IMR-90 (cell line): ENCODE data around the gene TBX3. TPM values are rescaled to one million over a fixed set of nuclear protein-coding genes. Genes with fewer than 3 reads are reported as not detected.

Experiments used
- ATAC-seq: fragments of 200-7000 bp; cut with Tn5 transposase; 2 replicates; pipeline ENCODE4 v1.9.1; 2020; ENCODE audit warnings: low read depth, mild to moderate bottlenecking, moderate library complexity
- BruUV-seq: library from RNA; stranded (reverse); fragments of 400-500 nt; replicated peaks from 2 replicates; lab custom pipeline; 2021; lab: Mats Ljungman, UMichigan
- CTCF ChIA-PET: fragments of 300-600 bp; formaldehyde crosslinking; extraction: SDS; loops from one replicate; lab custom pipeline; 2021; ENCODE audit warnings: antibody characterized with exemption; lab: Yijun Ruan, JAX
- POLR2A ChIA-PET: fragments of 300-600 bp; sonication (Branson Sonifier 250); formaldehyde crosslinking; loops from one replicate; lab custom pipeline; 2022; ENCODE audit warnings: antibody characterized with exemption; ENCODE audit not compliant: unreplicated experiment; lab: Charles Lee
- DNase-seq: peaks from one replicate; pipeline ENCODE4 v3.0.0; 2013
- H2AFZ ChIP-seq: replicated peaks from 2 replicates; pipeline ENCODE3; 2013; ENCODE audit warnings: low read length, mild to moderate bottlenecking; ENCODE audit not compliant: poor library complexity
- H2AK5ac ChIP-seq: 2 replicates; pipeline ENCODE4 v1.6.1; 2013; ENCODE audit warnings: low read depth, low read length, inconsistent platforms
- H2AK9ac ChIP-seq: replicated peaks from 2 replicates; pipeline ENCODE3; 2013; ENCODE audit warnings: mild to moderate bottlenecking, low read depth, low read length, moderate library complexity; ENCODE audit not compliant: poor library complexity
- H2BK120ac ChIP-seq: 2 replicates; pipeline ENCODE4 v1.6.1; 2013; ENCODE audit warnings: low read depth, low read length, inconsistent platforms
- H2BK15ac ChIP-seq: 3 replicates; pipeline ENCODE4 v1.6.1; 2013; ENCODE audit warnings: low read depth, low read length, inconsistent platforms
- H2BK20ac ChIP-seq: 2 replicates; pipeline ENCODE4 v1.6.1; 2013; ENCODE audit warnings: low read depth, mild to moderate bottlenecking, inconsistent platforms, low read length, moderate library complexity
- H2BK5ac ChIP-seq: 2 replicates; pipeline ENCODE4 v1.6.1; 2013; ENCODE audit warnings: mild to moderate bottlenecking, low read depth, low read length, inconsistent platforms; ENCODE audit not compliant: poor library complexity, severe bottlenecking
- H3K14ac ChIP-seq: replicated peaks from 2 replicates; pipeline ENCODE4 v1.6.1; 2013; ENCODE audit warnings: low read depth, low read length, inconsistent platforms
- H3K18ac ChIP-seq: 2 replicates; pipeline ENCODE4 v1.6.1; 2013; ENCODE audit warnings: low read depth, low read length, control low read depth
- H3K23ac ChIP-seq: 2 replicates; pipeline ENCODE4 v1.6.1; 2013; ENCODE audit warnings: low read depth, low read length, inconsistent platforms
- H3K27ac ChIP-seq: 2 replicates; pipeline ENCODE4 v1.5.1; 2013; ENCODE audit warnings: mild to moderate bottlenecking, control low read depth, low read length; ENCODE audit not compliant: insufficient read depth
- H3K27me3 ChIP-seq: 2 replicates; pipeline ENCODE4 v1.6.1; 2013; ENCODE audit warnings: low read length; ENCODE audit not compliant: control insufficient read depth, insufficient read depth
- H3K36me3 ChIP-seq: 2 replicates; pipeline ENCODE4 v1.6.1; 2013; ENCODE audit warnings: low read length, mixed read lengths; ENCODE audit not compliant: control insufficient read depth, insufficient read depth
- H3K4ac ChIP-seq: 2 replicates; pipeline ENCODE4 v1.6.1; 2013; ENCODE audit warnings: low read depth, low read length, inconsistent platforms
- H3K4me1 ChIP-seq: 2 replicates; pipeline ENCODE4 v1.6.1; 2013; ENCODE audit warnings: low read length, mixed read lengths; ENCODE audit not compliant: control insufficient read depth, insufficient read depth
- H3K4me2 ChIP-seq: 2 replicates; pipeline ENCODE4 v1.6.1; 2013; ENCODE audit warnings: low read depth, mild to moderate bottlenecking, control low read depth, low read length, moderate library complexity
- H3K4me3 ChIP-seq: 2 replicates; pipeline ENCODE4 v1.5.1; 2013; ENCODE audit warnings: low read depth, mild to moderate bottlenecking, control low read depth, low read length, moderate library complexity; ENCODE audit not compliant: insufficient read depth
- H3K56ac ChIP-seq: 2 replicates; pipeline ENCODE4 v1.6.1; 2013; ENCODE audit warnings: low read length, inconsistent platforms; ENCODE audit not compliant: insufficient read depth; ENCODE audit errors: extremely low read depth
- H3K79me1 ChIP-seq, 2 experiments: 2 replicates each; pipeline ENCODE4 v1.6.1; 2013; ENCODE audit warnings: low read length in 2 of 2, inconsistent platforms in 1 of 2, low read depth in 1 of 2
- H3K9ac ChIP-seq: 2 replicates; pipeline ENCODE4 v1.6.1; 2013; ENCODE audit warnings: low read depth, low read length, control low read depth
- H3K9me1 ChIP-seq: 2 replicates; pipeline ENCODE4 v1.6.1; 2013; ENCODE audit warnings: low read length, inconsistent platforms; ENCODE audit not compliant: insufficient read depth
- H3K9me3 ChIP-seq: 2 replicates; pipeline ENCODE4 v1.6.1; 2013; ENCODE audit warnings: low read length; ENCODE audit not compliant: control insufficient read depth, insufficient read depth
- H4K20me1 ChIP-seq: 2 replicates; pipeline ENCODE4 v1.6.1; 2013; ENCODE audit warnings: low read length, inconsistent platforms; ENCODE audit not compliant: insufficient read depth
- H4K5ac ChIP-seq: 2 replicates; pipeline ENCODE4 v1.6.1; 2013; ENCODE audit warnings: mild to moderate bottlenecking, low read depth, low read length, control low read depth
- H4K8ac ChIP-seq, 2 experiments: 2 replicates each; pipeline ENCODE4 v1.6.1; 2013; ENCODE audit warnings: low read depth in 2 of 2, low read length in 2 of 2, control low read depth in 1 of 2, inconsistent platforms in 1 of 2
- H4K91ac ChIP-seq: 2 replicates; pipeline ENCODE4 v1.6.1; 2013; ENCODE audit warnings: low read depth, low read length, inconsistent platforms; ENCODE audit not compliant: insufficient read depth
- CEBPB ChIP-seq: IDR thresholded peaks from 2 replicates; pipeline ENCODE4 v1.6.1; 2012; ENCODE audit warnings: low read depth, low read length, improper control_type of control experiment
- CHD1 ChIP-seq: IDR thresholded peaks from 2 replicates; pipeline ENCODE4 v1.6.1; 2012; ENCODE audit warnings: low read depth, low read length, improper control_type of control experiment
- CTCF ChIP-seq: conservative IDR thresholded peaks from 2 replicates; pipeline ENCODE4 v1.5.1; 2012; ENCODE audit warnings: mild to moderate bottlenecking, low read depth, low read length, improper control_type of control experiment
- ELK1 ChIP-seq: fragments of 150-350 bp; IDR thresholded peaks from 2 replicates; pipeline ENCODE4 v1.6.1; 2016; ENCODE audit warnings: low read depth, mild to moderate bottlenecking, low read length, moderate library complexity, borderline replicate concordance
- FOS ChIP-seq: fragments of 150-350 bp; IDR thresholded peaks from 2 replicates; pipeline ENCODE4 v1.6.1; 2016; ENCODE audit warnings: low read depth, low read length
- MAFK ChIP-seq: IDR thresholded peaks from 2 replicates; pipeline ENCODE4 v1.6.1; 2012; ENCODE audit warnings: low read depth, low read length, improper control_type of control experiment
- MAZ ChIP-seq: IDR thresholded peaks from 2 replicates; pipeline ENCODE4 v1.6.1; 2012; ENCODE audit warnings: low read depth, mild to moderate bottlenecking, low read length, improper control_type of control experiment, moderate library complexity, borderline replicate concordance
- MXI1 ChIP-seq: IDR thresholded peaks from 2 replicates; pipeline ENCODE4 v1.6.1; 2012; ENCODE audit warnings: low read depth, mild to moderate bottlenecking, low read length, moderate library complexity, borderline replicate concordance
- NFE2L2 ChIP-seq: fragments of 150-350 bp; IDR thresholded peaks from 2 replicates; pipeline ENCODE4 v1.6.1; 2016; ENCODE audit warnings: low read depth, mild to moderate bottlenecking, low read length
- RAD21 ChIP-seq: IDR thresholded peaks from 2 replicates; pipeline ENCODE4 v1.6.1; 2012; ENCODE audit warnings: low read length, improper control_type of control experiment
- RCOR1 ChIP-seq: IDR thresholded peaks from 2 replicates; pipeline ENCODE4 v1.6.1; 2012; ENCODE audit warnings: mild to moderate bottlenecking, low read length, improper control_type of control experiment; ENCODE audit not compliant: insufficient replicate concordance
- SMC3 ChIP-seq: fragments of 150-350 bp; IDR thresholded peaks from 2 replicates; pipeline ENCODE4 v1.6.1; 2016; ENCODE audit warnings: low read depth, mild to moderate bottlenecking, antibody characterized with exemption, low read length, moderate library complexity
- USF2 ChIP-seq: fragments of 150-350 bp; IDR thresholded peaks from 2 replicates; pipeline ENCODE4 v1.6.1; 2017; ENCODE audit warnings: mild to moderate bottlenecking, antibody characterized with exemption, low read length, low read depth
- WGBS, 2 experiments: methylation state at CpG; one replicate each; pipeline versions ENCODE4 v1.1.5 to v1.1.7; 2013; ENCODE audit warnings: missing lambda C conversion rate in 2 of 2; ENCODE audit not compliant: insufficient read length in 1 of 2; ENCODE audit errors: extremely low coverage in 2 of 2; 5-methylcytosine and 5-hydroxymethylcytosine counted together
- dilution Hi-C: fragments of 300-500 bp; cut with HindIII; formaldehyde crosslinking; loops from one replicate; pipeline ENCODE4 v1.14.3; 2018; ENCODE audit warnings: low sequenced_read_pairs; ENCODE audit not compliant: unreplicated experiment
- in situ Hi-C: fragments of 300-500 bp; cut with MboI; formaldehyde crosslinking; loops from 3 replicates; pipeline ENCODE4 v1.14.3; 2019; ENCODE audit warnings: low sequenced_read_pairs, inconsistent platforms, mixed read lengths
- intact Hi-C: fragments of 100-400 bp; cut with micrococcal nuclease; formaldehyde crosslinking; loops from 2 replicates; pipeline ENCODE4 v1.10.0; 2022
- polyA plus RNA-seq, 3 experiments: library from polyadenylated mRNA; depleted of rRNA; stranded (reverse); fragments of >200 nt; gene quantifications; 2 replicates each; pipeline ENCODE4 v1.2.3, GENCODE V29; 2012; ENCODE audit warnings: low replicate concordance in 1 of 3
- total RNA-seq: library from RNA; depleted of rRNA; stranded (reverse); fragments of >200 nt; gene quantifications from 2 replicates; pipeline ENCODE4 v1.2.3, GENCODE V29; 2012

The TBX3 gene
- total and polyA plus RNA-seq, 2 of the 4 experiments (the other 2 are of a cell fraction) = 15.8 to 44.9 TPM

GRCh38 chr12:114665411-114666260 is 18.3 kb downstream of the TBX3 start:
- ATAC-seq (no peak), DNase-seq (no peak)
- CTCF ChIA-PET = interaction anchor here (0.6 kb wide), 2 partner anchors 506 to 1201 kb away, joined by 3 read pairs; no protein-coding TSS in a partner anchor
- Histone ChIP-seq H2BK20ac (no peak overlapping the region), H3K27ac (no peak overlapping the region), H3K4ac (no peak overlapping the region), H4K91ac (no peak overlapping the region), H3K9ac (no peak overlapping the region), H3K4me2 (no peak overlapping the region), H3K27me3 (no peaks in the 10 kb centered on the region), H2AK5ac (no peak overlapping the region), H3K23ac (no peak overlapping the region), H4K5ac (no peak overlapping the region), H2BK5ac (no peak overlapping the region), H3K79me1 (peaks cover 0 to 5% of the 10 kb centered on the region in 2 experiments; a peak in 1 of 4 replicates), H2BK15ac (no peak overlapping the region), H3K4me1 (peaks cover 2% of the 10 kb centered on the region; the same call in 1 of the 2 replicates), H2AFZ (peak overlapping the region; percentile 15), H3K14ac (no peak overlapping the region), H3K36me3 (no peaks in the 10 kb centered on the region), H3K56ac (no peak overlapping the region), H4K8ac (no peak overlapping the region), H2AK9ac (no peak overlapping the region), H3K18ac (no peak overlapping the region), H4K20me1 (no peaks in the 10 kb centered on the region), H3K9me3 (no peaks in the 10 kb centered on the region), H3K4me3 (no peak overlapping the region), H3K9me1 (0 out of 2 replicates have a peak, but pooled peaks cover 2% of the 10 kb centered on the region), H2BK120ac (no peak overlapping the region)
- in situ Hi-C loops (loop anchor here (10.0 kb wide), 1 partner anchor 969 kb away; no protein-coding TSS in a partner anchor), intact Hi-C loops (loop anchor here (10.0 kb wide), 1 partner anchor 909 kb away; no protein-coding TSS in a partner anchor), dilution Hi-C loops (no loop called here)
- POLR2A ChIA-PET = no interaction called here
- WGBS, 2 experiments = 78% methylated on average over 19 of the region's 54 CpGs; no CpG with 5 or more reads in 1 of the 2 experiments
- TF ChIP-seq USF2 (no peak), MXI1 (no peak), NFE2L2 (no peak), CEBPB (no peak), FOS (no peak), RAD21 (no peak), MAZ (no peak), CHD1 (no peak), SMC3 (no peak), RCOR1 (no peak), ELK1 (no peak), MAFK (no peak), CTCF (no peak)
- no TSS peak for BruUV-seq
